ENCODE results near the gene KIAA0930.

- no peak for TF ChIP-seq CEBPB (IDR thresholded peaks at IDR 0.05)
- TF ChIP-seq REST (IDR thresholded peaks at IDR 0.05; ENCODE audit: low read depth) = no peak
- no peak for TF ChIP-seq YY1 (IDR thresholded peaks at IDR 0.05; ENCODE audit: low read depth)
- no peak for TF ChIP-seq CREB1 (IDR thresholded peaks at IDR 0.05; ENCODE audit: low read depth)
- TF ChIP-seq EP300 (IDR thresholded peaks at IDR 0.05; ENCODE audit: borderline replicate concordance) = no peak
- no peak for TF ChIP-seq TCF12 (IDR thresholded peaks at IDR 0.05; ENCODE audit: low read depth)
- TF ChIP-seq TAF1 (IDR thresholded peaks at IDR 0.05; ENCODE audit: low read depth) = no peak
- TF ChIP-seq FOXM1 (IDR thresholded peaks at IDR 0.05; ENCODE audit: borderline replicate concordance, low read depth) = no peak
- TF ChIP-seq USF1 (IDR thresholded peaks at IDR 0.05) = no peak
- TF ChIP-seq NFIC (IDR thresholded peaks at IDR 0.05) = peak; percentile 53; the same call in 1 of the 2 replicates
- no peak for TF ChIP-seq MAX (IDR thresholded peaks at IDR 0.05)
- TF ChIP-seq RAD21 (IDR thresholded peaks at IDR 0.05; ENCODE audit: low read depth) = peak; percentile 18; the same call in 1 of the 2 replicates
- no peak for TF ChIP-seq TEAD4 (IDR thresholded peaks at IDR 0.05)
- TF ChIP-seq EGR1 (IDR thresholded peaks at IDR 0.05) = no peak
Observed at GRCh38 chr22:45208993-45209838, 31.5 kb downstream of the KIAA0930 start.
